ENCODE data around the gene RPS14. TPM values are rescaled to one million over a fixed set of nuclear protein-coding genes. Genes with fewer than 3 reads are reported as not detected.

Gene RPS14
- total and polyA plus RNA-seq, 10 of the 15 experiments (the other 5 are each of a cell fraction or from before 2014, with no cell fraction given): 2,295 to 4,047 (median 2,787) TPM

DNA sequence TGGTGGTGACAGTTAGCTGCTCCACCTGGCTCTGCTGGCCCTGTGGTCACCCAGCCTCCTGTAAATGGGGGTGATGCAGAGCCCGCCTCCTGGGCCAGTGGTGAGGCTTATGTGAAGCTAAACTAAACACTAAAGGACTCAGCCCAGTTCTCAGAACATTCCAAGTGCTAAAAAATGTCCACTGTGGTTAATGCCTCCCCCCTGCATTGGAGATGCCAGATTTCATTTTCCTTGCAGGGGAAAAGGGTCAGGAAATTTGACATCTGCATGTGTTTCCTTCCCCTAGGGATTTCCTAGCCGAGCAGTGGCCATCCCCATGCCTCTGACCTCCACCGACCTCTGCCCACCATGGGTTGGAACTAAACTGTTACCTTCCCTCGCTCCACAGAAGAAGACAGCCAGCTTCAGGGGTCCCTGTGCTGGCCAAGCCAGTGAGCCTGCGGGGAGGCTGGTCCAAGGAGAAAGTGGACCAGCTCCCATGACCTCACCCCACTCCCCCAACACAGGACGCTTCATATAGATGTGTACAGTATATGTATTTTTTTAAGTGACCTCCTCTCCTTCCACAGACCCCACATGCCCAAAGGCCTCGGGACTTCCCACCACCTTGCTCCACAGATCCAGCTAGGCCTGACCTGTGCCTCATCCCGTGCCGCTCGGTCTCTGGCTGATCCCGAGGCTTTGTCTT lies 49.9 kb downstream of the RPS14 start (continued):
- TF ChIP-seq, protein P1, sequence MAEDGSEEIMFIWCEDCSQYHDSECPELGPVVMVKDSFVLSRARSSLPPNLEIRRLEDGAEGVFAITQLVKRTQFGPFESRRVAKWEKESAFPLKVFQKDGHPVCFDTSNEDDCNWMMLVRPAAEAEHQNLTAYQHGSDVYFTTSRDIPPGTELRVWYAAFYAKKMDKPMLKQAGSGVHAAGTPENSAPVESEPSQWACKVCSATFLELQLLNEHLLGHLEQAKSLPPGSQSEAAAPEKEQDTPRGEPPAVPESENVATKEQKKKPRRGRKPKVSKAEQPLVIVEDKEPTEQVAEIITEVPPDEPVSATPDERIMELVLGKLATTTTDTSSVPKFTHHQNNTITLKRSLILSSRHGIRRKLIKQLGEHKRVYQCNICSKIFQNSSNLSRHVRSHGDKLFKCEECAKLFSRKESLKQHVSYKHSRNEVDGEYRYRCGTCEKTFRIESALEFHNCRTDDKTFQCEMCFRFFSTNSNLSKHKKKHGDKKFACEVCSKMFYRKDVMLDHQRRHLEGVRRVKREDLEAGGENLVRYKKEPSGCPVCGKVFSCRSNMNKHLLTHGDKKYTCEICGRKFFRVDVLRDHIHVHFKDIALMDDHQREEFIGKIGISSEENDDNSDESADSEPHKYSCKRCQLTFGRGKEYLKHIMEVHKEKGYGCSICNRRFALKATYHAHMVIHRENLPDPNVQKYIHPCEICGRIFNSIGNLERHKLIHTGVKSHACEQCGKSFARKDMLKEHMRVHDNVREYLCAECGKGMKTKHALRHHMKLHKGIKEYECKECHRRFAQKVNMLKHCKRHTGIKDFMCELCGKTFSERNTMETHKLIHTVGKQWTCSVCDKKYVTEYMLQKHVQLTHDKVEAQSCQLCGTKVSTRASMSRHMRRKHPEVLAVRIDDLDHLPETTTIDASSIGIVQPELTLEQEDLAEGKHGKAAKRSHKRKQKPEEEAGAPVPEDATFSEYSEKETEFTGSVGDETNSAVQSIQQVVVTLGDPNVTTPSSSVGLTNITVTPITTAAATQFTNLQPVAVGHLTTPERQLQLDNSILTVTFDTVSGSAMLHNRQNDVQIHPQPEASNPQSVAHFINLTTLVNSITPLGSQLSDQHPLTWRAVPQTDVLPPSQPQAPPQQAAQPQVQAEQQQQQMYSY (CRISPR knock-in tag; IDR thresholded peaks at IDR 0.05): 0 out of 2 replicates have a peak, but pooled peaks have one; percentile 54
- TF ChIP-seq NBN (IDR thresholded peaks at IDR 0.05): no peak
- TF ChIP-seq BCL11A (IDR thresholded peaks at IDR 0.05; ENCODE audit: low read depth, low read length): peak; percentile 83; the same call in 1 of the 2 replicates
- no peak; the same call in 1 of the 2 replicates for TF ChIP-seq CHD2 (IDR thresholded peaks at IDR 0.05; ENCODE audit: borderline replicate concordance, low read depth, low read length)
- TF ChIP-seq SMC3 (IDR thresholded peaks at IDR 0.05; ENCODE audit: borderline replicate concordance, low read length): no peak
- peak; percentile 66; the same call in 1 of the 2 replicates for TF ChIP-seq CBFB (IDR thresholded peaks at IDR 0.05; ENCODE audit: low read depth)
- TF ChIP-seq, protein P2, sequence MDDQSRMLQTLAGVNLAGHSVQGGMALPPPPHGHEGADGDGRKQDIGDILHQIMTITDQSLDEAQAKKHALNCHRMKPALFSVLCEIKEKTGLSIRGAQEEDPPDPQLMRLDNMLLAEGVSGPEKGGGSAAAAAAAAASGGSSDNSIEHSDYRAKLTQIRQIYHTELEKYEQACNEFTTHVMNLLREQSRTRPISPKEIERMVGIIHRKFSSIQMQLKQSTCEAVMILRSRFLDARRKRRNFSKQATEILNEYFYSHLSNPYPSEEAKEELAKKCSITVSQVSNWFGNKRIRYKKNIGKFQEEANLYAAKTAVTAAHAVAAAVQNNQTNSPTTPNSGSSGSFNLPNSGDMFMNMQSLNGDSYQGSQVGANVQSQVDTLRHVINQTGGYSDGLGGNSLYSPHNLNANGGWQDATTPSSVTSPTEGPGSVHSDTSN (IDR thresholded peaks at IDR 0.05; ENCODE audit: insufficient replicate concordance, low read depth, low read length): peak; percentile 45

All from GM12878 (cell line).